ENCODE measurements around the gene DDN. TPM values are rescaled to one million over a fixed set of nuclear protein-coding genes. Genes with fewer than 3 reads are reported as not detected.

DDN gene
- total RNA-seq, 1 experiment from 2014 or later, result 3.5 TPM

GRCh38 chr12:48958049-48958388 is 41.2 kb downstream of the DDN start:
- Histone ChIP-seq H3K4me1 (ENCODE audit: insufficient read depth, low read length) (peaks cover 32% of the 10 kb centered on the region), H3K9me3 (ENCODE audit: low read length) (no peaks in the 10 kb centered on the region), H3K27me3 (ENCODE audit: low read length) (no peaks in the 10 kb centered on the region), H3K27ac (ENCODE audit: low read length) (no peak overlapping the region), H3K4me2 (ENCODE audit: low read length) (peak overlapping the region; percentile 88), H3K79me2 (ENCODE audit: low read length) (peaks cover 42% of the 10 kb centered on the region), H4K20me1 (ENCODE audit: low read length) (peaks cover 30% of the 10 kb centered on the region), H3K36me3 (ENCODE audit: low read depth, low read length) (peaks cover 21% of the 10 kb centered on the region; the same call in 1 of the 2 replicates), H2AFZ (ENCODE audit: low read length) (peak overlapping the region; percentile 91), H3K9ac (ENCODE audit: low read length) (peak overlapping the region; percentile 89), H3K4me3 (ENCODE audit: low read length) (peak overlapping the region; percentile 96), H3F3A (ENCODE audit: low read length, unreplicated experiment) (no peaks in the 10 kb centered on the region), H3K9me2 (replicated peaks; ENCODE audit: low read length) (no peaks in the 10 kb centered on the region)
- no peak for TF ChIP-seq EZH2 (IDR thresholded peaks at IDR 0.05; ENCODE audit: low read length, unreplicated experiment)
- TF ChIP-seq, protein P1, sequence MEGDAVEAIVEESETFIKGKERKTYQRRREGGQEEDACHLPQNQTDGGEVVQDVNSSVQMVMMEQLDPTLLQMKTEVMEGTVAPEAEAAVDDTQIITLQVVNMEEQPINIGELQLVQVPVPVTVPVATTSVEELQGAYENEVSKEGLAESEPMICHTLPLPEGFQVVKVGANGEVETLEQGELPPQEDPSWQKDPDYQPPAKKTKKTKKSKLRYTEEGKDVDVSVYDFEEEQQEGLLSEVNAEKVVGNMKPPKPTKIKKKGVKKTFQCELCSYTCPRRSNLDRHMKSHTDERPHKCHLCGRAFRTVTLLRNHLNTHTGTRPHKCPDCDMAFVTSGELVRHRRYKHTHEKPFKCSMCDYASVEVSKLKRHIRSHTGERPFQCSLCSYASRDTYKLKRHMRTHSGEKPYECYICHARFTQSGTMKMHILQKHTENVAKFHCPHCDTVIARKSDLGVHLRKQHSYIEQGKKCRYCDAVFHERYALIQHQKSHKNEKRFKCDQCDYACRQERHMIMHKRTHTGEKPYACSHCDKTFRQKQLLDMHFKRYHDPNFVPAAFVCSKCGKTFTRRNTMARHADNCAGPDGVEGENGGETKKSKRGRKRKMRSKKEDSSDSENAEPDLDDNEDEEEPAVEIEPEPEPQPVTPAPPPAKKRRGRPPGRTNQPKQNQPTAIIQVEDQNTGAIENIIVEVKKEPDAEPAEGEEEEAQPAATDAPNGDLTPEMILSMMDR (conservative IDR thresholded peaks at IDR 0.05; ENCODE audit: low read depth, low read length), result no peak
- no peak for TF ChIP-seq EZH2phosphoT487 (IDR thresholded peaks at IDR 0.05; ENCODE audit: borderline replicate concordance, low read length)
- DNase-seq (no peak), ATAC-seq (no peak)
- BruUV-seq (replicated peaks), result no TSS peak
- intact Hi-C loops (cut with micrococcal nuclease), result no loop called here
- CTCF ChIA-PET, result interaction anchor here (0.6 kb wide), 1 partner anchor 60 kb away, joined by 5 read pairs; the partner anchor contains the start of gene PRKAG1
- POLR2A ChIA-PET (ENCODE audit: unreplicated experiment), result no interaction called here

DNA sequence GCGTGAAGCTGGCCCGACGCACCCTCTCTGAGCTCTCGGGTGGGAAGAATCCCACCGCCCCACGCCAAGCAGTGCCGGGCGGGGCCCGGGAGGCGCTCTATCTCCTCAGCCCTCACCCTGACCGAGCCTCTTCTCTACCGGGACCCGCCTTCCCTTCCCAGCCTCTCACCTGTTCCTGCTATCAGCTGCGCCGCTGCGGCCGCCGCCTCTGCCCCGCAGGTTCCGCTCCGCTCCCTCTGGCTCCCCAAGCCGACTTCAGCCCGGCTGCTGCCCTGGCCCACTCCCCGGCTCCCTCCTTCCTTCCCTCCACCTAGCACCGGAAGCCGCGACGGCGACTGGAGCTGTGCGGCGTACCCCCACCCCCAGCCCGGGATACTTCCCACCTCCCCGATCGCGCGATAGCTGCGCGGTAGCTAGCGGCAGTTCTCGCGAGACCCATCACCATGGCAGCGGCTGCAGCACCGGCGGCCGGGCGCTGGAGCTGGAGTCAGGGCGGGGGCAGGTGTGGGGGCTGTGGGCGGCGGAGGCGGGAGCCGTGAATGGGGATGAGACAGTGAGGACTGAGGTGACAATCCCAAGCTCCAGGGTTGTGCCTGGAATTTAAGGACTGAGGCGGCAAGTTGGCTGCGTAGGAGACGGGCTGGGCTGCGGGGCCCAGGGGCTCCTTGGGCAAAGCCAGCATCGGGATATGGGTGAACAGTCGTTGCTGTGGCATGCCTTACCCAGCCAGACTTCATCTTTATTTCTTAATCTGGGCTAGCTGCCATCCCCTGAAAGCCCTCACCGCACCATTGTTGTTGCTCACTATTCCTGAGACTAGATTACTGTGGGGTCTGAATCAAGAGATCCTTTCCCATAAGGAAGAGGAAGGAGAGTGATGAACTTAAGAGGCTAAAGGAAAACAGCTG is 41.8 kb downstream of the DDN start, which contains the start of gene ARF3:
ARF3 (minus strand) TSS at position 347 of the 908 bp plus-strand sequence. CDS start 16,392 bp downstream, outside the sequence.
- BruUV-seq (replicated peaks), result TSS peak; percentile 71
- Histone ChIP-seq H3F3A (ENCODE audit: low read length, unreplicated experiment) (no peaks in the 10 kb centered on the region), H3K9me2 (replicated peaks; ENCODE audit: low read length) (no peaks in the 10 kb centered on the region), H3K27me3 (ENCODE audit: low read length) (no peaks in the 10 kb centered on the region), H3K4me3 (ENCODE audit: low read length) (peak within 1 kb of the TSS; percentile 96), H3K4me2 (ENCODE audit: low read length) (peak within 1 kb of the TSS; percentile 88), H3K27ac (ENCODE audit: low read length) (peak within 1 kb of the TSS; percentile 61), H3K9me3 (ENCODE audit: low read length) (no peaks in the 10 kb centered on the region), H3K36me3 (ENCODE audit: low read depth, low read length) (peaks cover 27% of the 10 kb centered on the region; the same call in 1 of the 2 replicates), H3K79me2 (ENCODE audit: low read length) (peaks cover 48% of the 10 kb centered on the region), H4K20me1 (ENCODE audit: low read length) (peaks cover 36% of the 10 kb centered on the region), H3K4me1 (ENCODE audit: insufficient read depth, low read length) (peaks cover 29% of the 10 kb centered on the region), H2AFZ (ENCODE audit: low read length) (peak within 1 kb of the TSS; percentile 91), H3K9ac (ENCODE audit: low read length) (peak within 1 kb of the TSS; percentile 89)
- ATAC-seq, result peak; percentile 85
- peak; percentile 96 for DNase-seq
- TF ChIP-seq EZH2 (IDR thresholded peaks at IDR 0.05; ENCODE audit: low read length, unreplicated experiment) (no peak), EZH2phosphoT487 (IDR thresholded peaks at IDR 0.05; ENCODE audit: borderline replicate concordance, low read length) (no peak)
- TF ChIP-seq, protein P1 (conservative IDR thresholded peaks at IDR 0.05; ENCODE audit: low read depth, low read length), result no peak
- ChIA-PET POLR2A (ENCODE audit: unreplicated experiment) (interaction anchor here (0.6 to 0.7 kb wide), 3 partner anchors 61 to 143 kb away, joined by 4 to 14 read pairs (median 10); partner anchors contain the start of gene PRKAG1), CTCF (interaction anchor here (0.6 kb wide), 4 partner anchors 21 to 61 kb away, joined by 3 to 5 read pairs (median 4); partner anchors contain the start of gene PRKAG1)
- intact Hi-C loops (cut with micrococcal nuclease), result no loop called here

Data from PC-3 (cell line).